GM13976 (cell line): ENCODE results near the gene ICAM1.

Source experiments
- DNase-seq: peaks from one replicate; pipeline ENCODE4 v3.0.0; 2012; ENCODE audit warnings: low spot score
- in situ Hi-C: fragments of 300-500 bp; cut with MboI; formaldehyde crosslinking; loops from one replicate; pipeline ENCODE4 v1.12.0; 2022; ENCODE audit warnings: low sequenced_read_pairs, mixed read lengths, inconsistent platforms; ENCODE audit not compliant: unreplicated experiment
- TF ChIP-seq, protein P1 (sequence below): IDR thresholded peaks from 2 replicates; pipeline ENCODE4 v1.5.1; 2012; ENCODE audit warnings: borderline replicate concordance, mild to moderate bottlenecking; ENCODE audit not compliant: insufficient read depth; ENCODE audit errors: extremely low read depth, missing control alignments, control extremely low read depth

ICAM1 gene, protein sequence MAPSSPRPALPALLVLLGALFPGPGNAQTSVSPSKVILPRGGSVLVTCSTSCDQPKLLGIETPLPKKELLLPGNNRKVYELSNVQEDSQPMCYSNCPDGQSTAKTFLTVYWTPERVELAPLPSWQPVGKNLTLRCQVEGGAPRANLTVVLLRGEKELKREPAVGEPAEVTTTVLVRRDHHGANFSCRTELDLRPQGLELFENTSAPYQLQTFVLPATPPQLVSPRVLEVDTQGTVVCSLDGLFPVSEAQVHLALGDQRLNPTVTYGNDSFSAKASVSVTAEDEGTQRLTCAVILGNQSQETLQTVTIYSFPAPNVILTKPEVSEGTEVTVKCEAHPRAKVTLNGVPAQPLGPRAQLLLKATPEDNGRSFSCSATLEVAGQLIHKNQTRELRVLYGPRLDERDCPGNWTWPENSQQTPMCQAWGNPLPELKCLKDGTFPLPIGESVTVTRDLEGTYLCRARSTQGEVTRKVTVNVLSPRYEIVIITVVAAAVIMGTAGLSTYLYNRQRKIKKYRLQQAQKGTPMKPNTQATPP

DNA sequence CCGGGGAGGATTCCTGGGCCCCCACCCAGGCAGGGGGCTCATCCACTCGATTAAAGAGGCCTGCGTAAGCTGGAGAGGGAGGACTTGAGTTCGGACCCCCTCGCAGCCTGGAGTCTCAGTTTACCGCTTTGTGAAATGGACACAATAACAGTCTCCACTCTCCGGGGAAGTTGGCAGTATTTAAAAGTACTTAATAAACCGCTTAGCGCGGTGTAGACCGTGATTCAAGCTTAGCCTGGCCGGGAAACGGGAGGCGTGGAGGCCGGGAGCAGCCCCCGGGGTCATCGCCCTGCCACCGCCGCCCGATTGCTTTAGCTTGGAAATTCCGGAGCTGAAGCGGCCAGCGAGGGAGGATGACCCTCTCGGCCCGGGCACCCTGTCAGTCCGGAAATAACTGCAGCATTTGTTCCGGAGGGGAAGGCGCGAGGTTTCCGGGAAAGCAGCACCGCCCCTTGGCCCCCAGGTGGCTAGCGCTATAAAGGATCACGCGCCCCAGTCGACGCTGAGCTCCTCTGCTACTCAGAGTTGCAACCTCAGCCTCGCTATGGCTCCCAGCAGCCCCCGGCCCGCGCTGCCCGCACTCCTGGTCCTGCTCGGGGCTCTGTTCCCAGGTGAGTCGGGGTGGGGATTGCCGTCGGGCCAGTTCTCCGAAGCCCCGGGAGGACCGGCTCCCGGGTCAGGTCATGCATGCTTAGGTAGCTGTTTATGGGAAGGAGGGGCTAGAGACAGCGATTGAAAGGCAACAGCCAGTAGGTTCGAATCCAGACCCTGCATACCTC, at the start of gene ICAM1:
Gene ICAM1, plus strand, starts transcription at position 505 of the 779 bp plus-strand sequence. Its CDS starts 40 bp downstream, at position 545.
- TF ChIP-seq, protein P1, sequence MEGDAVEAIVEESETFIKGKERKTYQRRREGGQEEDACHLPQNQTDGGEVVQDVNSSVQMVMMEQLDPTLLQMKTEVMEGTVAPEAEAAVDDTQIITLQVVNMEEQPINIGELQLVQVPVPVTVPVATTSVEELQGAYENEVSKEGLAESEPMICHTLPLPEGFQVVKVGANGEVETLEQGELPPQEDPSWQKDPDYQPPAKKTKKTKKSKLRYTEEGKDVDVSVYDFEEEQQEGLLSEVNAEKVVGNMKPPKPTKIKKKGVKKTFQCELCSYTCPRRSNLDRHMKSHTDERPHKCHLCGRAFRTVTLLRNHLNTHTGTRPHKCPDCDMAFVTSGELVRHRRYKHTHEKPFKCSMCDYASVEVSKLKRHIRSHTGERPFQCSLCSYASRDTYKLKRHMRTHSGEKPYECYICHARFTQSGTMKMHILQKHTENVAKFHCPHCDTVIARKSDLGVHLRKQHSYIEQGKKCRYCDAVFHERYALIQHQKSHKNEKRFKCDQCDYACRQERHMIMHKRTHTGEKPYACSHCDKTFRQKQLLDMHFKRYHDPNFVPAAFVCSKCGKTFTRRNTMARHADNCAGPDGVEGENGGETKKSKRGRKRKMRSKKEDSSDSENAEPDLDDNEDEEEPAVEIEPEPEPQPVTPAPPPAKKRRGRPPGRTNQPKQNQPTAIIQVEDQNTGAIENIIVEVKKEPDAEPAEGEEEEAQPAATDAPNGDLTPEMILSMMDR = no peak
- DNase-seq = peak; percentile 89
- in situ Hi-C loops = no loop called here

DNA sequence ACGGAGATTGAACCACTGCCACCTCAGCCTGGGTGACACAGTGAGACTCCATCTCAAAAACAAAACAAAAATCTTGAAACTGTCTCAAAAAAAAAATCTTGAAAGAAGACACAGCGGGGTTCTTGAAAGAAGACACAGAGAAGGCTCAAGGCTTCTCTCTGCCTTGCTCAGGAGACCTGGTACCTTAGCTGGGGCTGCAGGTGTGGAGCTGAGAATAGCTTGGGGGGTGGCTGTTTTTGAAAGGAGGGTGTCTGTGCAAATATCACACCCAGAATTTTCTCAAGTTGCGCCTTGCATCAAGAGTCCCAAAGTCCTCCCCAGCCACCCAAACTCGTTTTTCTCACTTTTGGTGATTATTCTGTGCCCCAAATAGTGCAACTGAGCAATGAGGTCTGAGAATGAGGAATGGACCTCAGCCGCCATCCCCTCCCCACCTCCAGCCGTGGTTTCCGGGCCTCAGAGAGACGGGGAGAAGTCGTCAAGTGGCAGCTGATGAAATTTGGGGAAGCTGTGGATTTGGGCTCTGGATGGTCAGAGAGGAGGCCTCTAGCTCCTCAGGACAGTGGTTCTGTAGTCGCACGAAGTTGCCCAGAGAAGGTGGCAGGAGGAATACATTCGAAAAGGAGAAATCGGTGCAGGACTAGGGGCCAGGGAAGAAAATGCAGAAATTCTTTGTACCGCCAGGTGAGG, 48.6 kb upstream of the ICAM1 start:
- no peak for DNase-seq
- in situ Hi-C loops = no loop called here
- TF ChIP-seq, protein P1 = no peak

DNA sequence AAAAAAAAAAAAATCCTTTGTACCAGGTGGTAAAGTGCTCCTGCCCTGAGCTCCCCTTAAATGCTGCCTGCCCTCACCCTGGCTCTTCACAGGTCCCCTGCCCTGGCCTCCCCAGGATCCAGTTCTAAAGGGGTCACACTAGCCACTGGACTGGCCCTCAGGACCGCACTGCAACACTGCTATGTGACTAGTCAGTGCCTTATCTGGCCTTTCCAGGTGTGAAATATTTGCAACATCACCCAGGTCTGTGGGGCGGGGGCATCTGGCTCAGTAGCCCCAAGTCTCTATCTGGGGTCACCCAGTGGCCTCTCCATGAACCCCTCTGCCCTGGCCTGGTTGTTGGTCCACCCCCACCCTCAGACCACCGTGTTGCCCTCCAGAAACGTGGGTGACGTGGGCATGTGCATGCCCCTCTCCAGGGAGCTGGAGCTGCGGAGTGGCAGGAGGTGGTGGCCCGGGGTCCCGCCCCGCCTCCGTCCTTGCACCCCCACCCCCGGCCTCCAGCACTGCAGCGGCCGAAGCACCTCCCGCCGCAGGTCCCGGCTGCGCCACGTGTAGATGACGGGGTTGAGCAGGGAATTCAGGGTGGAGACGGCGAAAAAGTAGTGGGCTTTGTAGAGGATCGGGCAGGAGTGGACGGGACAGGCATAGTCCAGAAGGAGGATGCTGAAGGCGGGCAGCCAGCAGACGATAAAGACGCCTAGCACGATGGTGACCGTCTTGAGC, 47.3 kb upstream of the ICAM1 start:
- in situ Hi-C loops = no loop called here
- TF ChIP-seq, protein P1 = no peak
- no peak for DNase-seq

DNA sequence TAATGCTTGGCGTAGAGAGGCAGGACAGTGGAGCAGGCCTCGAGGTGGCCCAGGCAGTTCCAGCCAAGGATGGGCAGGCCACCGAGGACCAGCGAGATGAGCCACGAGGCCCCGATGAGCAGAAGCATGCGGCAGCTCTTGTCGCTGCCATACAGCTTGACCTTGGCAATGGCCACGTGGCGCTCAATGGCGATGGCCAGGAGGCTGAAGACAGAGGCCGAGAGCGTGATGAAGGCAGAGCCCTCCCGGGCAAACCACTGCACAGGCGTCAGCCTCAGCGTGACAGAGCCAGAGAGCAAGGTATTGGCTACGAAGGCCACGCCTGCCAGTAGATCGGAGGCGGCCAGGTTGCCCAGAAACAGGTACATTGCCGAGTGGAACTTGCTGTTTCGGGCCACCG, 46.6 kb upstream of the ICAM1 start:
- DNase-seq = no peak
- in situ Hi-C loops = no loop called here
- TF ChIP-seq, protein P1 = no peak

DNA sequence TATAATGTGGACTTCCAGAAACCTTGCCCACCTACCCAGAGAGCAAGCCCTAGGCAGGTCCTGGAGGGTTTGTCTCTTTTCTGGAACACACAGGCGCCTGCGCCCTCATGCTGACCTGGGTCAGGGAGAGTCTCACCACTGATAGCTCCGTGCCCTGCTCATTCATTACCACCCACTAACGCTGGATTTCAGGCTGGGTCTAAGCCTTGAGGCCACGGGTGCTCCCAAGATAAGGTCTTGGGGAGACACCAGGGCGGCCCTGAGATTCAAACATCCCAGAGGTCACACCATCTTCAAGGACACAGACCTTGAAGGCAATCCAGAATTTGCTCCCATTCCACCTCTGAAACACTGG, 44.9 kb upstream of the ICAM1 start:
- TF ChIP-seq, protein P1 = no peak
- no peak for DNase-seq
- in situ Hi-C loops = loop anchor here (25.0 kb wide), 1 partner anchor 289 kb away; the partner anchor contains the start of gene OLFM2
